ENCODE data around the gene OR10H5.

DNA sequence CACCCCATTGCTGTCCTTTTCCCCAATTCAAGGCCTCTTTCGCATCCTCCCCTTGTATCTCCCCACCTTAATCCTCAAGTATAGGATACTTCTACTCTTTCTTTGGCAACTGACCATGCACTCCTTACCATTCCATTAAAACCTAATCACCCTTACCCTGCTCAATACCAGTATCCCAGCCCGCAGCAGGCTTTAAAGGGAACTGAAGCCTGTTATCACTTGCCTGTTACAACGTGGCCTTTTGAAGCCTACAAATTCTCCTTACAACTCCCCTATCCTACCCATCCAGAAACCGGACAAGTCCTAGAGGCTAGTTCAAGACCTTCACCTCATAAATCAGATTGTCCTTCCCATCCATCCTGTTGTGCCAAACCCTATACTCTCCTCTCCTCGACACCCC is 44.2 kb downstream of the OR10H5 start:
- TF ChIP-seq CTCF (IDR thresholded peaks at IDR 0.05; ENCODE audit: low read depth, low read length, poor library complexity, severe bottlenecking) (no peak), EZH2phosphoT487 (IDR thresholded peaks at IDR 0.05; ENCODE audit: borderline replicate concordance, low read length) (no peak)

Measured in DOHH2 (cell line).